Dermis blood vessel endothelial cell (primary cell): ENCODE results near the gene SPATS1. TPM values are rescaled to one million over a fixed set of nuclear protein-coding genes. Genes with fewer than 3 reads are reported as not detected.
"Not testable (repeated sequence)": the region's sequence is repeated elsewhere in the genome, so short reads cannot be mapped to it uniquely, and the experiment has no call there.

Experiments
- DNase-seq: peaks from one replicate; pipeline ENCODE4 v3.0.0; 2010
- total RNA-seq: library from RNA; depleted of rRNA; stranded (reverse); fragments of >200 nt; gene quantifications from 2 replicates; pipeline ENCODE4 v1.2.3, GENCODE V29; 2014

SPATS1 gene
- total RNA-seq, 1 donor from 2014 or later = not detected

GRCh38 chr6:44346818-44347217 lies 4.4 kb downstream of the SPATS1 start:
- not testable (repeated sequence) for DNase-seq

- DNase-seq = no peak
Observed at GRCh38 chr6:44349904-44350649, 7.6 kb downstream of the SPATS1 start.

GRCh38 chr6:44350650-44350994 lies 8.2 kb downstream of the SPATS1 start:
- DNase-seq = not testable (repeated sequence)

- no peak for DNase-seq
Observed at GRCh38 chr6:44352259-44352658, 9.8 kb downstream of the SPATS1 start.

DNA sequence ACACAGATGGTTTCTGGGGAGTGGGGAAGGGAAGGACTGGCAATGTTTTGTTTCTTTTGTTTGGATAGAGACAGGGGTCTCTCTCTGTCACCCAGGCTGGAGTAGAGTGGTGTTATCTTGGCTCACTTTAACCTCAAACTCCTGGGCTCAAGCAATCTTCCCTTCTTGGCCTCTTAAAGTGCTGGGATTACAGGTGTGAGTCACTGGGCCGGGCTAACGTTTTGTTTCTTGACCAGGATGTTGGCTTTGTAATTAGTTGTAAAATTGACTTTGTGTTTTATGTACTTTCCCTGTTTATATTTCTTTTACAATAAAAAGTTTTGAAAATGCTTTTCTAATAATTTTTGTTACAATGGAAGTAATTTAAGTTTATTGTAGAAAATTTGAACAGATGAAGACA lies 10.9 kb downstream of the SPATS1 start:
- DNase-seq = no peak

- no peak for DNase-seq
Observed at GRCh38 chr6:44355640-44356039, 13.2 kb downstream of the SPATS1 start.

- no peak for DNase-seq
Observed at GRCh38 chr6:44356487-44356886, 14.0 kb downstream of the SPATS1 start.

GRCh38 chr6:44359973-44360372 lies 17.5 kb downstream of the SPATS1 start:
- no peak for DNase-seq

- DNase-seq = no peak
Observed at GRCh38 chr6:44361947-44362346, 19.5 kb downstream of the SPATS1 start.

DNA sequence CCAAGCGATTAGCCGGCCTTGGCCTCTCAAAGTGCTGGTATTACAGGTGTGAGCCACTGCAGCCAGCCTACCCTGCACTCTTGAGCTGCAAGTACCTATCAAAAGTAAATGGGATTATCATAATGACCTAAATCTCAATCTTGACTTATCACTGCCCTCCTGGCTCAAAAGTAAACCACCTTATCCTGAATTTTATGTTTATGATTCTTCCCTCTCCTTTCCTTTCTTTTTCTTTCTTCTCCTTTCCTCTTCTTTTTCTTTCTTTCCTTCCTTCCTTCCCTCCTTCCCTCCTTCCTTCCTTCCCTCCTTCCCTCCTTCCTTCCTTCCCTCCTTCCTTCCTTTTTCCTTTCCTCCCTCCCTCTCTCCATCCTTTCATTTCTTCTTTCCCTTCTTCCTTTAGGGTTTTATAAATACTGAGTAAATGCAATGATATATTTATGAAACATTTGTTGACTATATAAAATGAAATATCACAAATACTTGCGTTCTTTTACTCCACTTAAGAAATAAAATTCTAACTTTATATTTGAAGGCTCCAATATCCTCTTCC lies 21.0 kb downstream of the SPATS1 start:
- no peak for DNase-seq

- no peak for DNase-seq
Observed at GRCh38 chr6:44366781-44367180, 24.3 kb downstream of the SPATS1 start.

GRCh38 chr6:44367681-44368080 lies 25.2 kb downstream of the SPATS1 start:
- peak; percentile 39 for DNase-seq

- DNase-seq = no peak
Observed at GRCh38 chr6:44373051-44373450, 30.6 kb downstream of the SPATS1 start.

DNA sequence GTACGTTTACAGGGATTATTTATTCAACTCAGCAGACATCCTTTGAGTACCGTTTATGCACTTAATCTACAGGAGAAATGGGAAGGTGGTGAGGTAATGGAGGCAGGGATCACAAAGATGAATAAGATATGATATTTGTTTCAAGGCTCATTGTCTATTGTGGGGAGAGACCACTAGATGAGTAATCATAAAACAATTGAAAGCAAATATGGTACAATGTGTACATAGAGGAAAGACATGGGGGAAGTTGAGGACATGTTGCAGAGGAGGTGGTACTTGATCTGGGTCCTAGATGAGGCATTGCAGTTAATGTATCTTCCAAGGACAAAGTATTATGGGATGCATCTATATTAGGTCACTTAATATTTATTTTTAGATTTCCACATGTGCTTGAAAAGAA lies 31.3 kb downstream of the SPATS1 start:
- DNase-seq = peak; percentile 45

DNA sequence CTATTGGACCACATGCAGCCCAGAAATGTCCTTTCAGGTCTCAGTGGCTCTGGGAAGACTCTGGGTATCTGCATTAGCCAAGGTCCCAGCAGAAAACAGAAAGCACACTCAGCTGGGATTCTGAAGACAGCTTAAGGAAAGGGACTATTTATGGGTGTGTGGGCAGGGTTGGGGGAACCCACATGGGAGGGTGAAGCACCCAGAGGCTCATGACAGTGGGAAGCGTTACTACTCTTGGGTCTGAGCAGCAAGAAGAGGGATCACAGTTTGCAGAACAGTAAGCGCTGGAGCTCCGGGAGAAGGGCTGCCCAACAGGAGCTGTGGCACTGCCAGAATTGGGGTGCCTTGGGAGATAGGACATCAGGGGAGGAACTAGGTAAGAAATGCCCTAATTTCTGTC lies 32.6 kb downstream of the SPATS1 start:
- no peak for DNase-seq

GRCh38 chr6:44377484-44377883 lies 35.0 kb downstream of the SPATS1 start:
- DNase-seq = no peak

- DNase-seq = no peak
Observed at GRCh38 chr6:44377971-44378370, 35.5 kb downstream of the SPATS1 start.

- no peak for DNase-seq
Observed at GRCh38 chr6:44381739-44382138, 39.3 kb downstream of the SPATS1 start.

DNA sequence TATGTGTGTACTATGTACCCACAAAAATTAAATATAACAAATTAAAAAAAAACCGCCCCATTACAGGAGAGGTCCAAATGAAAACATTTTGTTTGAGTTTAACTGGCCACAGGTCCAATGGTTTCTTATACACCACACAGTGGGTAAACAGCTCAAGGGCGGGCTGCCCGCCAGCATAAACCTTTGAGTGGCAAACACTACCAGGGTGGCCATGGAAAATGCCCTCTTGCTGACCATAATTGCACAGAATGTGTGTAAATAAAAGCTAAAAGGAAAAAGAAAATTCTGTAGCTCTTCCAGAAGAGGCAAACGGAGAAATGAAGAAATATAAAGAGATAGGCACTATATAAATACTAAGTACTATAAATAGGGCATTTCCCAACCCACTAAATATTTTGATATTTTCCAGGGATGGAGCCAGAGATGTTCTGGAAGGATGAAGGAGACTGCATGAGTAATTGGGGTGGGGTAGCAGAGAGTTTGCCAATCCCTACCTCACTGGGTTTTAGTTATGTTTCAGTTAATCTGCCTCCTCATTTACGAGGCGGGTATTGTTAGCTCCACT lies 44.0 kb downstream of the SPATS1 start:
- DNase-seq = no peak

GRCh38 chr6:44386929-44387345 lies 44.5 kb downstream of the SPATS1 start:
- no peak for DNase-seq

GRCh38 chr6:44387346-44388134 lies 45.1 kb downstream of the SPATS1 start, which contains the start of gene CDC5L:
CDC5L (plus strand) TSS chr6:44387706; CDS start chr6:44387824, 118 bp downstream.
- peak; percentile 100 for DNase-seq

GRCh38 chr6:44388135-44388487 lies 45.7 kb downstream of the SPATS1 start:
- no peak for DNase-seq

DNA sequence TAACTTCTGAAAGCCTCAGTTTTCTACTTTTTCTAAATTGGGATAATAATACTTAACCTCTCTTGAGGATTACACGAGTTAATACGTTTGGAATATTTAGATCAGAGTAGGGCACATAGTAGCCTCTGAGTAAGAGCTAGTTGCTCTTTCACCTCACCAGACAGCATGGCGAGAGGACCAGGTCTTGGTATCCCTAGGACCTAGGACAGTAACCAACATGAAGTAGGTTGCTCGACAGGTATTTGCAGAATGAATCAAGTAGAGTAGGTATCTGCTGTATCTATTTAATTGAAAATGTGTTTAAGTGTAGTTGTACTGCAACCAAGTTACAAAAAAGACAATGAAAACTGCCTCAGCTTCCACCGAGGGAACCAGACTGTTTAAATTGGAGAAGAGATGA lies 46.4 kb downstream of the SPATS1 start:
- DNase-seq = no peak
